ENCODE results near the gene ADCY10. TPM values are rescaled to one million over a fixed set of nuclear protein-coding genes. Genes with fewer than 3 reads are reported as not detected.

ADCY10 gene
- total and polyA plus RNA-seq, 9 of the 15 experiments (the other 6 are each of a cell fraction or from before 2014, with no cell fraction given), result 0.08 to 0.86 (median 0.22) TPM

DNA sequence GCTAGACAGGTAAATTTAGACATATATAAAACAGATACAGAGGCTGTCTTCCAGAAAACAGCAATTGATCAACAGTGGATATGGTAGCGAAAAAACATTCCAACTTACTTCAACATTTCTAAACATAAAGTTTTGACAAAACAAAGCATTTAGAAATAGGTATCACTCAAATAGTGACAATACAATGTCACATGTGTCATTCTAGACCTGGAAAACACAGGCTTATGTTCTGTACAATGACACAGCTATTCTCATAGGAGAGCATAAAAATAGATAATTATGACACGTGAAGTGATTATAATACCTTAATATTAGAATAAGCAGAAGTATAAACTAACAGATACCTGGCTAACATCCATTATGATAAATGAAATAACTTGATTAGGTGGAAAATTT is 14.5 kb upstream of the ADCY10 start:
- peak overlapping the region; percentile 69 for H3K27ac ChIP-seq (ENCODE audit: extremely low read depth, low read depth, low read length)
- intact Hi-C loops (cut with micrococcal nuclease) (no loop called here), in situ Hi-C loops (cut with MboI) (no loop called here)
- peak overlapping the region in 1 of 2 experiments; percentile 58; a peak in 2 of 4 replicates for H3K9ac ChIP-seq (ENCODE audit: insufficient read depth in 1 of 2, low read depth in 2 of 2, low read length in 2 of 2)
- ChIA-PET CTCF (ENCODE audit: low intra/inter-chr PET ratio) (no interaction called here), POLR2A (interaction anchor here (0.7 to 2.7 kb wide), 6 partner anchors 8 to 312 kb away, joined by 3 to 24 read pairs (median 5); partner anchors contain the start of genes ADCY10, DCAF6 and MPC2)
- H2AFZ ChIP-seq (ENCODE audit: low read depth, low read length), result peak overlapping the region; percentile 40
- no TSS peak for BruUV-seq (replicated peaks)
- DNase-seq (ENCODE audit: extremely low read depth in 1 of 4, low spot score in 3 of 4), result peak in 2 of 4 experiments; percentile 33 to 45
- H3K4me3 ChIP-seq, result peak overlapping the region; percentile 1; the same call in 1 of the 2 replicates
- ATAC-seq, result peak; percentile 56
- no peaks in the 10 kb centered on the region for H4K20me1 ChIP-seq (replicated peaks; ENCODE audit: control insufficient read depth, insufficient read depth, low read length)
- no peaks in the 10 kb centered on the region for H3K9me3 ChIP-seq (replicated peaks; ENCODE audit: control insufficient read depth, insufficient read depth, low read depth, low read length)
- no peaks in the 10 kb centered on the region for H3K27me3 ChIP-seq (ENCODE audit: control insufficient read depth in 2 of 2, insufficient read depth in 2 of 2, low read length in 2 of 2)
- WGBS (ENCODE audit: insufficient coverage, low coverage, missing lambda C conversion rate), result 9% methylated on average over 2 of the region's 2 CpGs
- H3K9me1 ChIP-seq (ENCODE audit: control insufficient read depth, insufficient read depth, low read length), result no peaks in the 10 kb centered on the region
- peak overlapping the region; percentile 58 for H3K4me2 ChIP-seq (ENCODE audit: insufficient read depth, low read length)
- H3K36me3 ChIP-seq (ENCODE audit: control insufficient read depth, insufficient read depth, low read length), result peaks cover 9% of the 10 kb centered on the region; the same call in 2 of the 3 replicates
- FAIRE-seq, result peak; percentile 11
- H3K4me1 ChIP-seq (replicated peaks in 1 of 2; ENCODE audit: control insufficient read depth in 2 of 2, insufficient read depth in 2 of 2, low read length in 2 of 2), result peaks cover 24 to 41% of the 10 kb centered on the region in 2 experiments
- peaks cover 95% of the 10 kb centered on the region for H3K79me2 ChIP-seq (ENCODE audit: control insufficient read depth, insufficient read depth, low read length)
- TF ChIP-seq, protein P1, sequence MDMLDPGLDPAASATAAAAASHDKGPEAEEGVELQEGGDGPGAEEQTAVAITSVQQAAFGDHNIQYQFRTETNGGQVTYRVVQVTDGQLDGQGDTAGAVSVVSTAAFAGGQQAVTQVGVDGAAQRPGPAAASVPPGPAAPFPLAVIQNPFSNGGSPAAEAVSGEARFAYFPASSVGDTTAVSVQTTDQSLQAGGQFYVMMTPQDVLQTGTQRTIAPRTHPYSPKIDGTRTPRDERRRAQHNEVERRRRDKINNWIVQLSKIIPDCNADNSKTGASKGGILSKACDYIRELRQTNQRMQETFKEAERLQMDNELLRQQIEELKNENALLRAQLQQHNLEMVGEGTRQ (CRISPR knock-in tag; IDR thresholded peaks at IDR 0.05), result no peak
- 0 out of 2 replicates have a peak, but pooled peaks have one; percentile 20 for TF ChIP-seq RAD51 (IDR thresholded peaks at IDR 0.05; ENCODE audit: borderline replicate concordance, low read depth)
- TF ChIP-seq MYNN (IDR thresholded peaks at IDR 0.05), result no peak
- TF ChIP-seq MYNN (CRISPR knock-in tag; IDR thresholded peaks at IDR 0.05), result no peak
- no peak for TF ChIP-seq BRD4 (IDR thresholded peaks at IDR 0.05)
- TF ChIP-seq NFE2L1 (tag; IDR thresholded peaks at IDR 0.05; ENCODE audit: borderline replicate concordance, low read depth), result peak; percentile 82
- no peak for TF ChIP-seq GATA2 (CRISPR knock-in tag; IDR thresholded peaks at IDR 0.05)
- no peak for TF ChIP-seq DIDO1 (tag; IDR thresholded peaks at IDR 0.05; ENCODE audit: low read depth)
- no peak for TF ChIP-seq XRCC3 (IDR thresholded peaks at IDR 0.05)
- TF ChIP-seq, protein P2, sequence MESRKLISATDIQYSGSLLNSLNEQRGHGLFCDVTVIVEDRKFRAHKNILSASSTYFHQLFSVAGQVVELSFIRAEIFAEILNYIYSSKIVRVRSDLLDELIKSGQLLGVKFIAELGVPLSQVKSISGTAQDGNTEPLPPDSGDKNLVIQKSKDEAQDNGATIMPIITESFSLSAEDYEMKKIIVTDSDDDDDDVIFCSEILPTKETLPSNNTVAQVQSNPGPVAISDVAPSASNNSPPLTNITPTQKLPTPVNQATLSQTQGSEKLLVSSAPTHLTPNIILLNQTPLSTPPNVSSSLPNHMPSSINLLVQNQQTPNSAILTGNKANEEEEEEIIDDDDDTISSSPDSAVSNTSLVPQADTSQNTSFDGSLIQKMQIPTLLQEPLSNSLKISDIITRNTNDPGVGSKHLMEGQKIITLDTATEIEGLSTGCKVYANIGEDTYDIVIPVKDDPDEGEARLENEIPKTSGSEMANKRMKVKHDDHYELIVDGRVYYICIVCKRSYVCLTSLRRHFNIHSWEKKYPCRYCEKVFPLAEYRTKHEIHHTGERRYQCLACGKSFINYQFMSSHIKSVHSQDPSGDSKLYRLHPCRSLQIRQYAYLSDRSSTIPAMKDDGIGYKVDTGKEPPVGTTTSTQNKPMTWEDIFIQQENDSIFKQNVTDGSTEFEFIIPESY (CRISPR knock-in tag; IDR thresholded peaks at IDR 0.05), result no peak
- TF ChIP-seq, protein P3, sequence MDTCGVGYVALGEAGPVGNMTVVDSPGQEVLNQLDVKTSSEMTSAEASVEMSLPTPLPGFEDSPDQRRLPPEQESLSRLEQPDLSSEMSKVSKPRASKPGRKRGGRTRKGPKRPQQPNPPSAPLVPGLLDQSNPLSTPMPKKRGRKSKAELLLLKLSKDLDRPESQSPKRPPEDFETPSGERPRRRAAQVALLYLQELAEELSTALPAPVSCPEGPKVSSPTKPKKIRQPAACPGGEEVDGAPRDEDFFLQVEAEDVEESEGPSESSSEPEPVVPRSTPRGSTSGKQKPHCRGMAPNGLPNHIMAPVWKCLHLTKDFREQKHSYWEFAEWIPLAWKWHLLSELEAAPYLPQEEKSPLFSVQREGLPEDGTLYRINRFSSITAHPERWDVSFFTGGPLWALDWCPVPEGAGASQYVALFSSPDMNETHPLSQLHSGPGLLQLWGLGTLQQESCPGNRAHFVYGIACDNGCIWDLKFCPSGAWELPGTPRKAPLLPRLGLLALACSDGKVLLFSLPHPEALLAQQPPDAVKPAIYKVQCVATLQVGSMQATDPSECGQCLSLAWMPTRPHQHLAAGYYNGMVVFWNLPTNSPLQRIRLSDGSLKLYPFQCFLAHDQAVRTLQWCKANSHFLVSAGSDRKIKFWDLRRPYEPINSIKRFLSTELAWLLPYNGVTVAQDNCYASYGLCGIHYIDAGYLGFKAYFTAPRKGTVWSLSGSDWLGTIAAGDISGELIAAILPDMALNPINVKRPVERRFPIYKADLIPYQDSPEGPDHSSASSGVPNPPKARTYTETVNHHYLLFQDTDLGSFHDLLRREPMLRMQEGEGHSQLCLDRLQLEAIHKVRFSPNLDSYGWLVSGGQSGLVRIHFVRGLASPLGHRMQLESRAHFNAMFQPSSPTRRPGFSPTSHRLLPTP (IDR thresholded peaks at IDR 0.05; ENCODE audit: borderline replicate concordance, extremely low read depth, insufficient read length), result no peak
- TF ChIP-seq FOXK2 (conservative IDR thresholded peaks at IDR 0.05 in 1 of 2, IDR thresholded peaks at IDR 0.05 in 1 of 2; ENCODE audit: low read depth in 2 of 2), result peak in 1 of 2 experiments; percentile 34; a peak in 2 of 4 replicates
- TF ChIP-seq SOX6 (IDR thresholded peaks at IDR 0.05), result peak; percentile 68
- TF ChIP-seq NBN (IDR thresholded peaks at IDR 0.05; ENCODE audit: low read depth), result no peak
- TF ChIP-seq POLR2H (tag; IDR thresholded peaks at IDR 0.05; ENCODE audit: low read depth), result peak; percentile 55; the same call in 1 of the 2 replicates
- TF ChIP-seq SRSF7 (optimal IDR thresholded peaks at IDR 0.05; ENCODE audit: low read depth, low read length), result no peak
- no peak for TF ChIP-seq ZNF212 (CRISPR knock-in tag; IDR thresholded peaks at IDR 0.05)
- peak; percentile 74; the same call in 1 of the 2 replicates for TF ChIP-seq MAFK (IDR thresholded peaks at IDR 0.05; ENCODE audit: low read length)
- TF ChIP-seq CBX1 (IDR thresholded peaks at IDR 0.05; ENCODE audit: low read depth), result no peak
